ENCODE measurements around the gene NFIA.
"Not testable (repeated sequence)": the region's sequence is repeated elsewhere in the genome, so short reads cannot be mapped to it uniquely, and the experiment has no call there.

The NFIA gene

GRCh38 chr1:61109158-61109557 is 26.8 kb downstream of the NFIA start:
- DNase-seq, result no peak

- DNase-seq, result no peak
Measured at GRCh38 chr1:61109910-61110309, 27.5 kb downstream of the NFIA start.

GRCh38 chr1:61110554-61110953 is 28.2 kb downstream of the NFIA start:
- DNase-seq, result no peak

- no peak for DNase-seq
Measured at GRCh38 chr1:61111084-61112004, 29.0 kb downstream of the NFIA start.

- no peak for DNase-seq
Measured at GRCh38 chr1:61114178-61114870, 32.0 kb downstream of the NFIA start.

- no peak for DNase-seq
Measured at GRCh38 chr1:61115436-61115835, 33.1 kb downstream of the NFIA start.

GRCh38 chr1:61116421-61116820 is 34.1 kb downstream of the NFIA start:
- no peak for DNase-seq

GRCh38 chr1:61117283-61117682 is 34.9 kb downstream of the NFIA start:
- no peak for DNase-seq

- DNase-seq, result no peak
Measured at GRCh38 chr1:61119085-61119484, 36.7 kb downstream of the NFIA start.

GRCh38 chr1:61120246-61120840 is 38.0 kb downstream of the NFIA start:
- no peak for DNase-seq

- DNase-seq, result no peak
Measured at GRCh38 chr1:61120998-61121397, 38.6 kb downstream of the NFIA start.

- no peak for DNase-seq
Measured at GRCh38 chr1:61121631-61122030, 39.3 kb downstream of the NFIA start.

- DNase-seq, result no peak
Measured at GRCh38 chr1:61122389-61122788, 40.0 kb downstream of the NFIA start.

- no peak for DNase-seq
Measured at GRCh38 chr1:61123326-61123725, 41.0 kb downstream of the NFIA start.

GRCh38 chr1:61124078-61124477 is 41.7 kb downstream of the NFIA start:
- no peak for DNase-seq

GRCh38 chr1:61124696-61125095 is 42.3 kb downstream of the NFIA start:
- DNase-seq, result no peak

- DNase-seq, result no peak
Measured at GRCh38 chr1:61125263-61125662, 42.9 kb downstream of the NFIA start.

GRCh38 chr1:61125895-61126294 is 43.5 kb downstream of the NFIA start:
- no peak for DNase-seq

GRCh38 chr1:61126843-61127242 is 44.5 kb downstream of the NFIA start:
- not testable (repeated sequence) for DNase-seq

- DNase-seq, result no peak
Measured at GRCh38 chr1:61130338-61131000, 48.1 kb downstream of the NFIA start.

GRCh38 chr1:61131248-61131647 is 48.9 kb downstream of the NFIA start:
- no peak for DNase-seq

- DNase-seq, result no peak
Measured at GRCh38 chr1:61131716-61132115, 49.4 kb downstream of the NFIA start.

- no peak for DNase-seq
Measured at GRCh38 chr1:61132176-61132638, 49.8 kb downstream of the NFIA start.
